Esophagus squamous epithelium (tissue), 5 donors: ENCODE measurements around the gene TMEM120B. TPM values are rescaled to one million over a fixed set of nuclear protein-coding genes. Genes with fewer than 3 reads are reported as not detected.

Source experiments
- DNase-seq: peaks from one replicate; lab custom pipeline; 2025; lab: John Stamatoyannopoulos, UW
- H3K27ac ChIP-seq, 4 donors: fragments of 200-600 bp; sonication (generic); one replicate each; pipeline ENCODE4 v1.5.1; 2016 to 2019; ENCODE audit warnings: mild to moderate bottlenecking in 1 of 4
- H3K27me3 ChIP-seq, 4 donors: fragments of 200-600 bp; sonication (generic); 1 replicate in 3 of 4; 2 replicates in 1 of 4; pipeline versions ENCODE4 v1.5.1 to v1.6.0; 2017 to 2021; ENCODE audit warnings: antibody characterized with exemption in 1 of 4
- H3K36me3 ChIP-seq, 3 donors: fragments of 200-600 bp; sonication (generic); one replicate each; pipeline ENCODE4 v1.5.1; 2016 to 2019
- H3K4me1 ChIP-seq, 3 donors: fragments of 200-600 bp; sonication (generic); one replicate each; pipeline ENCODE4 v1.5.1; 2017 to 2019
- H3K4me3 ChIP-seq, 4 donors: fragments of 200-600 bp; sonication (generic); 1 replicate in 3 of 4; 2 replicates in 1 of 4; pipeline ENCODE4 v1.5.1; 2016 to 2019; ENCODE audit warnings: mild to moderate bottlenecking in 2 of 4, moderate library complexity in 1 of 4
- H3K9me3 ChIP-seq, 3 donors: fragments of 200-600 bp; sonication (generic); one replicate each; pipeline ENCODE4 v1.5.1; 2016 to 2019
- POLR2A ChIP-seq, 4 donors: fragments of 450-650 bp; IDR thresholded peaks; one replicate each; pipeline ENCODE4 v1.6.1; 2017; ENCODE audit warnings: antibody characterized with exemption in 4 of 4, mild to moderate bottlenecking in 4 of 4, moderate library complexity in 3 of 4
- WGBS, 2 donors: methylation state at CpG; one replicate each; pipeline ENCODE4 v1.1.5; 2018; 5-methylcytosine and 5-hydroxymethylcytosine counted together
- intact Hi-C: fragments of 100-400 bp; cut with DNase I; formaldehyde crosslinking; loops from one replicate; pipeline ENCODE4 v1.15.0; 2022
- total RNA-seq, 4 donors: library from RNA; depleted of rRNA; stranded (reverse); fragments of >200 nt; gene quantifications; one replicate each; pipeline ENCODE4 v1.1.0, GENCODE V29; 2016
- TF ChIP-seq, protein P1 (sequence below), 6 experiments: fragments of 450-650 bp in 4 of 6; fragments of 200-600 bp in 2 of 6; sonication (generic) in 2 of 6; IDR thresholded peaks; one replicate each; pipeline ENCODE4 v1.5.1; 2016 to 2019; ENCODE audit warnings: antibody characterized with exemption in 6 of 6, mild to moderate bottlenecking in 4 of 6, moderate library complexity in 4 of 6
- donor health status: DM: yes; HTN: yes; CAD: no.

Gene TMEM120B
- total RNA-seq, 4 donors from 2014 or later: 2.7 to 5.2 (median 4.5) TPM

DNA sequence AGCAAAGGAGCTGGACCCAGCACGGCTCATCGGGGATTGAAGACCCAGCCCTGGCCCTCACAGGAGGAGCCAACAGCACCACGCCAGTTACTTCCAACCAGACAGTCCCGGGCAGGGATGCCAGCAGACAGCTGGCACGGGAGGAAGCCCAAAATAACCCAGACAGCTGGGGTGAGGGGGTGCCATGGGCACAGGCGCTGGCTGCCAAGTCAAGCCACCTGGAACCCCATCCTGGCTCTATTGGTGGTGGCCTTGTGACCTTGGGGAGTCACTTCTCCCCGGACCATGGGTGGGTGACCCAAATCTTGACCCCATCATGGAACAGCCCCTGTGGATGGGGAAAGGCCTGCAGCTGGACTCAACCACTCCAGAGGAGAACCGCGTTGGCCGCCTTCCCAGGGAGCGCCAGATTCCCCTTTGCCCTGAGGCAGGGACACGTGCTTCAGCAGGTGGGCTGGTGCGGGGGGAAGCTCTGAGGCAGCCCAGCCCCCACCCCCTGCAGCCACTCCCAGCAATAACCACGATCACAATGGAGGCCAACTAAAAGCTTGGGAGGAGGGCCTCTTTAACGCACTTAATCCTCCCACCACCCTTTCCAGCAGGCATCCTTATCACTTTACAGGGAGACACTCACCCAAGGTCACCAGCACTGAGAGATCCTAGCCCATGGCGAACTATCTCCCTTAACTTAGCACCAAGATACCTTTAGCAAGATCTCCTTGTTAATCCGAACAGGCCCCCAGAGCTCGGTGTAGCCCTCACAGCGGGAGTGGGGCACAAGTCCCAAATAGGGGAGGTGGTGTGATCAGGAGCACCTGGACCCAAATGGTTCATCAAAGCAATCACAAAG, 85.6 kb downstream of the TMEM120B start:
- WGBS, 2 donors: 12 to 23% methylated on average over 7 to 8 of the region's 19 CpGs
- H3K9me3 ChIP-seq: no peaks in the 10 kb centered on the region
- H3K4me3 ChIP-seq: peak overlapping the region; percentile 75 to 91 (median 86)
- H3K4me1 ChIP-seq: peaks cover 48 to 79% (median 59%) of the 10 kb centered on the region in 3 donors
- no peak for TF ChIP-seq POLR2A (IDR thresholded peaks at IDR 0.05)
- TF ChIP-seq, protein P1, sequence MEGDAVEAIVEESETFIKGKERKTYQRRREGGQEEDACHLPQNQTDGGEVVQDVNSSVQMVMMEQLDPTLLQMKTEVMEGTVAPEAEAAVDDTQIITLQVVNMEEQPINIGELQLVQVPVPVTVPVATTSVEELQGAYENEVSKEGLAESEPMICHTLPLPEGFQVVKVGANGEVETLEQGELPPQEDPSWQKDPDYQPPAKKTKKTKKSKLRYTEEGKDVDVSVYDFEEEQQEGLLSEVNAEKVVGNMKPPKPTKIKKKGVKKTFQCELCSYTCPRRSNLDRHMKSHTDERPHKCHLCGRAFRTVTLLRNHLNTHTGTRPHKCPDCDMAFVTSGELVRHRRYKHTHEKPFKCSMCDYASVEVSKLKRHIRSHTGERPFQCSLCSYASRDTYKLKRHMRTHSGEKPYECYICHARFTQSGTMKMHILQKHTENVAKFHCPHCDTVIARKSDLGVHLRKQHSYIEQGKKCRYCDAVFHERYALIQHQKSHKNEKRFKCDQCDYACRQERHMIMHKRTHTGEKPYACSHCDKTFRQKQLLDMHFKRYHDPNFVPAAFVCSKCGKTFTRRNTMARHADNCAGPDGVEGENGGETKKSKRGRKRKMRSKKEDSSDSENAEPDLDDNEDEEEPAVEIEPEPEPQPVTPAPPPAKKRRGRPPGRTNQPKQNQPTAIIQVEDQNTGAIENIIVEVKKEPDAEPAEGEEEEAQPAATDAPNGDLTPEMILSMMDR (IDR thresholded peaks at IDR 0.05): no peak
- H3K27me3 ChIP-seq: no peaks in the 10 kb centered on the region
- peak overlapping the region; percentile 100 for H3K27ac ChIP-seq
- no peak for DNase-seq
- intact Hi-C loops: no loop called here
- peaks cover 8 to 14% (median 8%) of the 10 kb centered on the region in 3 donors for H3K36me3 ChIP-seq

DNA sequence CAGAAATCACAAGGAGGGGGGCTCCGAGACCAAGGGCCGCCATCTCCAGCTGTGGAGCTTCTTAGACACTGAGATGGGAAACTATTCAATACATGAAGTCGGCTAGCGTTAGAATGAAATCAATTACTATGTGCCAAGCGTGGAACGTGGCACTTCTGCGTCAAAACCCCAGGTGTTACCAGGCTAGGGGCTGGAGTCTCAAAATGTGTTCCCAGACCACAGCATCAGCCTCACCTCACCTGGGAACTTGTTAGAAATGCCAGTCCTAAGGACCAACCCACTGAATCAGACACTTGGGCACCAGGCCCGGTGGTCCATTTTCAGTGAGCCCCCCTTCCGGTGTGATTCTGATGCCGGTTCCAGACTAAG, 86.2 kb downstream of the TMEM120B start:
- H3K4me3 ChIP-seq: peak overlapping the region; percentile 75 to 91 (median 86)
- H3K27me3 ChIP-seq: no peaks in the 10 kb centered on the region
- TF ChIP-seq, protein P1 (IDR thresholded peaks at IDR 0.05): no peak
- TF ChIP-seq POLR2A (IDR thresholded peaks at IDR 0.05): no peak
- peaks cover 8 to 14% (median 8%) of the 10 kb centered on the region in 3 donors for H3K36me3 ChIP-seq
- H3K27ac ChIP-seq: peak overlapping the region; percentile 100
- H3K9me3 ChIP-seq: no peaks in the 10 kb centered on the region
- intact Hi-C loops: no loop called here
- 48 to 62% methylated on average over 10 of the region's 10 CpGs for WGBS, 2 donors
- DNase-seq: no peak
- H3K4me1 ChIP-seq: peaks cover 47 to 73% (median 53%) of the 10 kb centered on the region in 3 donors

DNA sequence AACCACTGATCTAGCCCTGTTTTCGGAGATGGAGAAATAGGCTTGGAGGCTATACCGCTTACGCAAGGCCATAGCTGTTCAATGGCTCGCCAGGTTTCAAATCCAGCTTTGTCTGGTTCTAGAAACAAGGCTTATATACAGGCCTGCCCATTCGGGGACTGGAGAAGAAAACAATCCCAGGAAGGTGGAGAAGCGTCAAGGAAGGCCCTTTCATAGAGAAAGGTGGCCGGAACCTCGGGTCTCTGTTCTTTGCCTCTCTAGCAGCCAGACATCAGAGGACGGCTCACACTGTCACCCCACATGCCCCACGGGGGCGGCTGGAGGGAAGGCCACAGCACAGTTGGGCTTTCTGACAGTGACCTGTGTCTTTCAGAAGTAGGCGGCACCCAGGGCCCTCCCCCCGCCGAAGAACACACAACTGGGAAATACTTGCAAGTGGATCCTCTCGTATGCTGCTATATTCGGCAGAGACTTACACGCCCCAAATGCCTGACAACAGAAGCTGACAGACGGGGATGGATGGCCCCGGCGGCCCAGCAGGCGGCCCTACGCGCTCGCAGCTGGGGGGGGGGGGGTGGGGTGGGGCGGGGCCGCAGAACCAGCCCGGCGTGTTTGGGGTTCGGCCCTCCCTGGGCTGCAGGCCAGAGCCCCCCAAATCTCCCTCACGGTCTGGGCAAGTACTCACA, 86.7 kb downstream of the TMEM120B start:
- Histone ChIP-seq H3K27ac (peak overlapping the region; percentile 100), H3K4me1 (peaks cover 42 to 68% (median 50%) of the 10 kb centered on the region in 3 donors), H3K4me3 (peak overlapping the region; percentile 75 to 91 (median 86)), H3K27me3 (no peaks in the 10 kb centered on the region), H3K36me3 (peaks cover 8 to 14% (median 8%) of the 10 kb centered on the region in 3 donors), H3K9me3 (no peaks in the 10 kb centered on the region)
- TF ChIP-seq POLR2A (IDR thresholded peaks at IDR 0.05): peak in 2 of 4 donors; percentile 29 to 36
- TF ChIP-seq, protein P1 (IDR thresholded peaks at IDR 0.05): peak in 2 of 6 experiments; percentile 8 to 12
- intact Hi-C loops: no loop called here
- DNase-seq: no peak
- 6 to 10% methylated on average over 4 to 14 of the region's 30 CpGs for WGBS, 2 donors

DNA sequence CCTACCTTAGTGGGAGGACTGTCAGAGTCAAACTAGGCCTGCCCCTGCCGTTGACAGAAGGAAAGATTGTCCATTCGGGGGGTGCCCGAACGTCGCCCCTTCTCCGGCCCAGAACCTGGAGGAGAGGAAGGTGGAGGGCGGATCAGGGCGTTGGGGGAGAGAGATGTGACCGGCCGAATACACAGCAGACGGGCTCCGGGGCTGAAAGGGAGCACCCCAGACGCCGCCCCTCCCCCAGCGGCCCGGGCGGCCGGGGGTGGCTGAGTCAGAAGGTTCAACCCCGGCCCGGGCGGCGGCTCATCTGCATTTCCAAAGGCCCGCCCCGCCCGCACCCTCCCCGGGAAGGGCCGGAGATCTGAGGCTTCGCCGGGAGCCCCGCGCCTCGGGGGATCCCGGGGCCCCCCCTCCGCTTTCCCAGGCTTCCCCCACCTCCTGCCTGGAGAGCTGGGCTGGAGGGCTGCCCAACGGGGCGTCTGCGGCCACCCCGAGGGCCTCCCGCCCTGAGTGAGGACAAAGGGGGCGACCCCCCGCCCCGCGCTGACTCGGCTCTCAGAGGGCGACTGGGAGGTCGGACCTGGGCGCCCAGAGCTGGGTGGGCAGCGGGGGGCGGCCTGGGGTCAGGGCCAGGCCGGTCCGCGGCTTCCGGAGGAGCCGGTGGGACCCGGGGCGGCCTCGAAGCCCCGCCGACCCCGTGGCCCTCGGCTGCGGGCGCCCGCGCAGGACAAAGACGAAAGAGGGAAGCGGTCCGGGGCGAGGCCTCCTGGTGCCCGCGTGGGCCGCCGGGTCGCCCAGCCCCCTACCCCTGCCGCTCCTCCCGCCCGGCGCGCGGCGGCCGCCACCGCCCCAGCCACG, 87.5 kb downstream of the TMEM120B start:
- H3K9me3 ChIP-seq: no peaks in the 10 kb centered on the region
- H3K4me1 ChIP-seq: peaks cover 35 to 63% (median 43%) of the 10 kb centered on the region in 3 donors
- H3K36me3 ChIP-seq: peaks cover 8 to 14% (median 8%) of the 10 kb centered on the region in 3 donors
- DNase-seq: peak; percentile 52
- peak in 2 of 4 donors; percentile 70 to 89 for TF ChIP-seq POLR2A (IDR thresholded peaks at IDR 0.05)
- TF ChIP-seq, protein P1 (IDR thresholded peaks at IDR 0.05): peak in 1 of 6 experiments; percentile 7
- H3K4me3 ChIP-seq: peak overlapping the region; percentile 75 to 91 (median 86)
- intact Hi-C loops: no loop called here
- WGBS, 2 donors: 0% methylated on average over 11 of the region's 84 CpGs; no CpG with 5 or more reads in 1 of the 2 donors
- no peaks in the 10 kb centered on the region for H3K27me3 ChIP-seq
- peak overlapping the region; percentile 100 for H3K27ac ChIP-seq
